ENCODE data around the gene ZSWIM1.

The ZSWIM1 gene

GRCh38 chr20:45880988-45881788 lies at the start of gene ZSWIM1:
Gene ZSWIM1, plus strand, starts transcription at chr20:45881227. Its CDS starts 1,366 bp downstream, at chr20:45882593.
- DNase-seq (ENCODE audit: low read depth in 4 of 4, low spot score in 1 of 4) = peak; percentile 96 to 97 (median 97)

GRCh38 chr20:45832619-45833018 lies 48.4 kb upstream of the ZSWIM1 start:
- no peak for DNase-seq (ENCODE audit: low read depth in 4 of 4, low spot score in 1 of 4)

- peak in 1 of 4 experiments; percentile 14 for DNase-seq (ENCODE audit: low read depth in 4 of 4, low spot score in 1 of 4)
Observed at GRCh38 chr20:45833030-45833882, 47.8 kb upstream of the ZSWIM1 start, which contains the start of gene SNX21. Gene SNX21, plus strand, starts transcription at chr20:45833799. Its CDS starts 121 bp downstream, at chr20:45833920.

- DNase-seq (ENCODE audit: low read depth in 4 of 4, low spot score in 1 of 4) = peak in 2 of 4 experiments; percentile 28
Observed at GRCh38 chr20:45833883-45834796, 46.9 kb upstream of the ZSWIM1 start.

GRCh38 chr20:45834797-45835161 lies 46.2 kb upstream of the ZSWIM1 start:
- DNase-seq (ENCODE audit: low read depth in 4 of 4, low spot score in 1 of 4) = no peak

GRCh38 chr20:45835329-45835765 lies 45.7 kb upstream of the ZSWIM1 start:
- no peak for DNase-seq (ENCODE audit: low read depth in 4 of 4, low spot score in 1 of 4)

GRCh38 chr20:45835825-45836224 lies 45.2 kb upstream of the ZSWIM1 start:
- DNase-seq (ENCODE audit: low read depth in 4 of 4, low spot score in 1 of 4) = no peak

- no peak for DNase-seq (ENCODE audit: low read depth in 4 of 4, low spot score in 1 of 4)
Observed at GRCh38 chr20:45836841-45837240, 44.2 kb upstream of the ZSWIM1 start.

- no peak for DNase-seq (ENCODE audit: low read depth in 4 of 4, low spot score in 1 of 4)
Observed at GRCh38 chr20:45840700-45841198, 40.3 kb upstream of the ZSWIM1 start.

GRCh38 chr20:45841407-45842129 lies 39.5 kb upstream of the ZSWIM1 start:
- no peak for DNase-seq (ENCODE audit: low read depth in 4 of 4, low spot score in 1 of 4)

- no peak for DNase-seq (ENCODE audit: low read depth in 4 of 4, low spot score in 1 of 4)
Observed at GRCh38 chr20:45842169-45842812, 38.7 kb upstream of the ZSWIM1 start.

GRCh38 chr20:45843506-45843905 lies 37.5 kb upstream of the ZSWIM1 start:
- no peak for DNase-seq (ENCODE audit: low read depth in 4 of 4, low spot score in 1 of 4)

GRCh38 chr20:45845452-45845851 lies 35.6 kb upstream of the ZSWIM1 start:
- DNase-seq (ENCODE audit: low read depth in 4 of 4, low spot score in 1 of 4) = no peak

GRCh38 chr20:45848421-45848820 lies 32.6 kb upstream of the ZSWIM1 start:
- DNase-seq (ENCODE audit: low read depth in 4 of 4, low spot score in 1 of 4) = no peak

GRCh38 chr20:45848969-45849582 lies 32.0 kb upstream of the ZSWIM1 start:
- DNase-seq (ENCODE audit: low read depth in 4 of 4, low spot score in 1 of 4) = no peak

- no peak for DNase-seq (ENCODE audit: low read depth in 4 of 4, low spot score in 1 of 4)
Observed at GRCh38 chr20:45850238-45850637, 30.8 kb upstream of the ZSWIM1 start.

- DNase-seq (ENCODE audit: low read depth in 4 of 4, low spot score in 1 of 4) = no peak
Observed at GRCh38 chr20:45850926-45851325, 30.1 kb upstream of the ZSWIM1 start.

- no peak for DNase-seq (ENCODE audit: low read depth in 4 of 4, low spot score in 1 of 4)
Observed at GRCh38 chr20:45851501-45851900, 29.5 kb upstream of the ZSWIM1 start.

- DNase-seq (ENCODE audit: low read depth in 4 of 4, low spot score in 1 of 4) = no peak
Observed at GRCh38 chr20:45852326-45852725, 28.7 kb upstream of the ZSWIM1 start.

Data from stimulated activated CD4-positive, alpha-beta T cell treated with anti-CD3 and anti-CD28 coated beads, Interleukin-1b, Interleukin-23, amount 100 ng/mL, for 24 hours (primary cell).